ENCODE data around the gene PWWP2B. TPM values are rescaled to one million over a fixed set of nuclear protein-coding genes. Genes with fewer than 3 reads are reported as not detected.

Gene PWWP2B
- total and polyA plus RNA-seq, 10 of the 15 experiments (the other 5 are each of a cell fraction or from before 2014, with no cell fraction given) = 0.04 to 0.87 (median 0.35) TPM; not detected in 4

GRCh38 chr10:132355297-132355696 lies 41.7 kb upstream of the PWWP2B start (continued):
- TF ChIP-seq NFIC (IDR thresholded peaks at IDR 0.05; ENCODE audit: low read depth, low read length) (no peak), ZBTB33 (IDR thresholded peaks at IDR 0.05) (no peak), RFX5 (IDR thresholded peaks at IDR 0.05; ENCODE audit: low read depth, low read length) (no peak)

GRCh38 chr10:132355754-132356153 lies 41.2 kb upstream of the PWWP2B start:
- in situ Hi-C loops (cut with MboI) = no loop called here
- Histone ChIP-seq H3K4me2 (ENCODE audit: control insufficient read depth, insufficient read depth) (no peak overlapping the region), H3K4me3 (no peak overlapping the region), H3K79me2 (ENCODE audit: control insufficient read depth, insufficient read depth, low read length) (no peaks in the 10 kb centered on the region), H3K4me1 (ENCODE audit: control insufficient read depth, insufficient read depth, low read length) (no peaks in the 10 kb centered on the region), H3K27ac (ENCODE audit: control insufficient read depth, insufficient read depth) (no peak overlapping the region), H3K27me3 (replicated peaks in 1 of 2; ENCODE audit: control insufficient read depth in 2 of 2, insufficient read depth in 2 of 2, low read length in 1 of 2) (no peaks in the 10 kb centered on the region), H3K9ac (ENCODE audit: control insufficient read depth, insufficient read depth, low read length) (no peak overlapping the region), H4K20me1 (ENCODE audit: control insufficient read depth, insufficient read depth) (no peaks in the 10 kb centered on the region), H3K9me3 (replicated peaks; ENCODE audit: control insufficient read depth, insufficient read depth, low read length) (no peaks in the 10 kb centered on the region; the same call in 2 of the 3 replicates), H2AFZ (ENCODE audit: control insufficient read depth, low read depth, low read length) (no peak overlapping the region), H3K36me3 (ENCODE audit: control insufficient read depth in 2 of 2, insufficient read depth in 2 of 2, low read length in 1 of 2) (no peaks in the 10 kb centered on the region)
- 79% methylated on average over 13 of the region's 13 CpGs for WGBS (ENCODE audit: insufficient coverage, insufficient replicate concordance, low lambda C conversion rate, missing lambda C conversion rate)
- no peak for DNase-seq (ENCODE audit: low read depth, low spot score)
- no peak for FAIRE-seq
- CTCF ChIA-PET = interaction anchor here (0.7 to 1.1 kb wide), 2 partner anchors 55 to 233 kb away, joined by 3 read pairs; no protein-coding TSS in a partner anchor
- RAD21 ChIA-PET (ENCODE audit: unreplicated experiment) = no interaction called here
- intact Hi-C loops (cut with micrococcal nuclease; ENCODE audit: unreplicated experiment) = no loop called here
- no TSS peak for BruUV-seq (replicated peaks)
- POLR2A ChIA-PET = no interaction called here
- ATAC-seq = no peak
- SMC1A ChIA-PET (ENCODE audit: uncharacterized antibody, unreplicated experiment) = no interaction called here
- TF ChIP-seq RUNX3 (IDR thresholded peaks at IDR 0.05; ENCODE audit: low read length) (no peak), SREBF1 (IDR thresholded peaks at IDR 0.05; ENCODE audit: low read length) (no peak), CUX1 (IDR thresholded peaks at IDR 0.05; ENCODE audit: insufficient replicate concordance, low read depth, low read length) (no peak), MTA3 (IDR thresholded peaks at IDR 0.05; ENCODE audit: borderline replicate concordance, low read length) (no peak), RCOR1 (conservative IDR thresholded peaks at IDR 0.05; ENCODE audit: low read depth, low read length) (no peak), MAX (IDR thresholded peaks at IDR 0.05; ENCODE audit: low read depth, low read length) (no peak), HDGF (IDR thresholded peaks at IDR 0.05) (no peak), TARDBP (IDR thresholded peaks at IDR 0.05; ENCODE audit: borderline replicate concordance) (no peak), HDAC2 (IDR thresholded peaks at IDR 0.05) (no peak), STAT1 (conservative IDR thresholded peaks at IDR 0.05) (no peak)
